ENCODE measurements around the gene ADCY1. TPM values are rescaled to one million over a fixed set of nuclear protein-coding genes. Genes with fewer than 3 reads are reported as not detected.

The ADCY1 gene
- total and polyA plus RNA-seq, 2 donors (not counting 3 experiments of a cell fraction or from before 2014, with no cell fraction given) = 0.52 to 1.6 TPM

DNA sequence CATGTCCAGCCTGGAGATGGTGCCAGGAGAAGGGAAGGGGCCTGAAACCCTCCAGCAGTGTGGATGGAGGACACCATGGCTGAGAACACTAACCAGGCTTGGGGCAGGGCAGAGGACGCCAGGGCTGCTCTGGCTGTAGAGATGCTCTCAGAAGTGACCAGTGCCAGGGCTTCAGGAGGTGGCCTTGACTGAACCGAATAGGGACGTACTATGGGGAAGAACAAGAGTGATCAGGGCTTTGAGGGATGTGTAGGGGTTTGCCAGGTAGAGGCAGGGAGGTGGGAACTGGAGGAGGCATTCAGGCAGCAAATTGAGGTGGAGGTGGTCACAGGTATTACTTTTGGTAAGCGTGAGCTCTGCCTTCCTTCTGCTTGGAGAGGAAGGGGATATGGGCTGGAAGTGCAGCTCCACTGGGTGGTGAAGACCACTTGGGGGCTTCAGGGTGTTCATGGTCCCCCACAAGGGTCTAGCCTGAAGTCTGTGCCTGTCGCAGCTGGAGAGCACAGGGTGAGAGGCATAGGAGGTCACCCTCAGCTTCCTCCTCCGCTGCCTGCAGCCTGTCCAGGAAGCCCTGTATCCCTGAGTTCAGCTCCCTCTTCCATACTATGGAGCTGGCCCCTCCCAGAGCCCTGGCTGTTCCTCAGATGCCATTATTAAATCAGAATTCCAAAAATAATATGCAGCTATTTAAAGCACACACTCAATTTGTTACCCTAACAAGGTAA, 27.8 kb downstream of the ADCY1 start:
- TF ChIP-seq POLR2A (IDR thresholded peaks at IDR 0.05; ENCODE audit: low read depth, low read length) (no peak), MYC (IDR thresholded peaks at IDR 0.05; ENCODE audit: low read depth, low read length) (no peak), FOS (IDR thresholded peaks at IDR 0.05; ENCODE audit: borderline replicate concordance, insufficient read depth, low read length) (no peak), JUN (IDR thresholded peaks at IDR 0.05; ENCODE audit: borderline replicate concordance, insufficient read depth, insufficient read length, low read depth) (no peak)
- TF ChIP-seq, protein P1, sequence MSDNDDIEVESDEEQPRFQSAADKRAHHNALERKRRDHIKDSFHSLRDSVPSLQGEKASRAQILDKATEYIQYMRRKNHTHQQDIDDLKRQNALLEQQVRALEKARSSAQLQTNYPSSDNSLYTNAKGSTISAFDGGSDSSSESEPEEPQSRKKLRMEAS (IDR thresholded peaks at IDR 0.05; ENCODE audit: insufficient read depth, insufficient read length) = no peak
- Histone ChIP-seq H3K9me3 (replicated peaks; ENCODE audit: control insufficient read depth, insufficient read depth, low read length) (no peaks in the 10 kb centered on the region), H2AFZ (ENCODE audit: low read depth, low read length) (no peak overlapping the region), H4K20me1 (replicated peaks; ENCODE audit: control insufficient read depth, extremely low read depth, insufficient read depth, low read length) (no peaks in the 10 kb centered on the region), H3K4me1 (ENCODE audit: control insufficient read depth, extremely low read depth, insufficient read depth, low read length) (no peaks in the 10 kb centered on the region), H3K9ac (replicated peaks; ENCODE audit: extremely low read depth, insufficient read depth, low read length) (no peak overlapping the region), H3K4me2 (ENCODE audit: insufficient read depth, low read length) (no peak overlapping the region), H3K79me2 (ENCODE audit: control insufficient read depth, insufficient read depth, low read length) (no peaks in the 10 kb centered on the region), H3K4me3 (replicated peaks in 1 of 3; ENCODE audit: insufficient read depth in 1 of 3, low read depth in 1 of 3, low read length in 3 of 3) (no peak overlapping the region), H3K9me1 (replicated peaks; ENCODE audit: control insufficient read depth, extremely low read depth, insufficient read depth, low read length) (no peaks in the 10 kb centered on the region), H3K36me3 (ENCODE audit: control insufficient read depth in 2 of 2, extremely low read depth in 1 of 2, insufficient read depth in 2 of 2, low read length in 2 of 2) (no peaks in the 10 kb centered on the region), H3K27ac (ENCODE audit: insufficient read depth, low read depth, low read length) (no peak overlapping the region), H3K27me3 (ENCODE audit: control insufficient read depth in 2 of 2, insufficient read depth in 2 of 2, low read length in 2 of 2) (no peaks in the 10 kb centered on the region)
- DNase-seq (ENCODE audit: low read depth, low spot score) (no peak), FAIRE-seq (no peak)
- CTCF ChIA-PET = no interaction called here
- intact Hi-C loops (cut with micrococcal nuclease) (no loop called here), dilution Hi-C loops (cut with MboI; ENCODE audit: extremely low pct_ligation_motif_present, low sequenced_read_pairs) (no loop called here)
- POLR2A ChIA-PET = no interaction called here
- BruUV-seq (replicated peaks) = no TSS peak

DNA sequence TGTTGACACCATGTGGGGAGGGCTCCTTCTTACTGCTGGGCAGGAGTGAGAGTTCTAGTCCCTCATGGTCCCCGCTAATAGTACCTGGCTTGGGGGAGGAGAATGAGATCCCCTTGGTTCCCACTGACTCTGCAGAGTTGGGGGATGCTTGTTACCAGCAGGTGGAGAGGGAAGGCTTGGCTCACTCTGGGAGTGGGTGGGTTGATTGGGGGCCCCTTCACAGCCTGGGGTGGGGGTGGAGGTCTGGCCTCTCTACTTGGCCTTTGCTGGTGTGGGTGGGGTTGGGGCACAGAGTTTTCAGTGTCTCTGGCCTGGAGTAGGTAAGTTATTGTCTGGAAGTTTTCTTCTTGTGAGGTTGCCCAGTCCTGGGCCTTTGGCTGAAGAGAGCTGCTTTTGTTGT, 31.9 kb downstream of the ADCY1 start:
- Histone ChIP-seq H3K4me2 (ENCODE audit: insufficient read depth, low read length) (no peak overlapping the region), H3K27me3 (ENCODE audit: control insufficient read depth in 2 of 2, insufficient read depth in 2 of 2, low read length in 2 of 2) (no peaks in the 10 kb centered on the region), H2AFZ (ENCODE audit: low read depth, low read length) (no peak overlapping the region), H4K20me1 (replicated peaks; ENCODE audit: control insufficient read depth, extremely low read depth, insufficient read depth, low read length) (no peaks in the 10 kb centered on the region), H3K27ac (ENCODE audit: insufficient read depth, low read depth, low read length) (no peak overlapping the region), H3K4me3 (replicated peaks in 1 of 3; ENCODE audit: insufficient read depth in 1 of 3, low read depth in 1 of 3, low read length in 3 of 3) (no peak overlapping the region), H3K4me1 (ENCODE audit: control insufficient read depth, extremely low read depth, insufficient read depth, low read length) (no peaks in the 10 kb centered on the region), H3K9ac (replicated peaks; ENCODE audit: extremely low read depth, insufficient read depth, low read length) (no peak overlapping the region), H3K9me3 (replicated peaks; ENCODE audit: control insufficient read depth, insufficient read depth, low read length) (no peaks in the 10 kb centered on the region), H3K9me1 (replicated peaks; ENCODE audit: control insufficient read depth, extremely low read depth, insufficient read depth, low read length) (no peaks in the 10 kb centered on the region), H3K79me2 (ENCODE audit: control insufficient read depth, insufficient read depth, low read length) (no peaks in the 10 kb centered on the region), H3K36me3 (ENCODE audit: control insufficient read depth in 2 of 2, extremely low read depth in 1 of 2, insufficient read depth in 2 of 2, low read length in 2 of 2) (no peaks in the 10 kb centered on the region)
- DNase-seq (ENCODE audit: low read depth, low spot score) (no peak), FAIRE-seq (no peak)
- BruUV-seq (replicated peaks) = no TSS peak
- intact Hi-C loops (cut with micrococcal nuclease) = no loop called here
- no peak for TF ChIP-seq GATA2 (IDR thresholded peaks at IDR 0.05; ENCODE audit: insufficient read depth, insufficient read length, low read depth, low read length)
- TF ChIP-seq EZH2 (IDR thresholded peaks at IDR 0.05; ENCODE audit: borderline replicate concordance, low read depth, low read length, severe bottlenecking) = no peak
- TF ChIP-seq, protein P1 (IDR thresholded peaks at IDR 0.05; ENCODE audit: insufficient read depth, insufficient read length) = no peak
- no peak for TF ChIP-seq POLR2AphosphoS5 (IDR thresholded peaks at IDR 0.05; ENCODE audit: insufficient read depth, low read depth, low read length)
- no peak for TF ChIP-seq POLR2A (IDR thresholded peaks at IDR 0.05; ENCODE audit: low read depth, low read length)
- TF ChIP-seq JUN (IDR thresholded peaks at IDR 0.05; ENCODE audit: borderline replicate concordance, insufficient read depth, insufficient read length, low read depth) = no peak
- TF ChIP-seq, protein P2, sequence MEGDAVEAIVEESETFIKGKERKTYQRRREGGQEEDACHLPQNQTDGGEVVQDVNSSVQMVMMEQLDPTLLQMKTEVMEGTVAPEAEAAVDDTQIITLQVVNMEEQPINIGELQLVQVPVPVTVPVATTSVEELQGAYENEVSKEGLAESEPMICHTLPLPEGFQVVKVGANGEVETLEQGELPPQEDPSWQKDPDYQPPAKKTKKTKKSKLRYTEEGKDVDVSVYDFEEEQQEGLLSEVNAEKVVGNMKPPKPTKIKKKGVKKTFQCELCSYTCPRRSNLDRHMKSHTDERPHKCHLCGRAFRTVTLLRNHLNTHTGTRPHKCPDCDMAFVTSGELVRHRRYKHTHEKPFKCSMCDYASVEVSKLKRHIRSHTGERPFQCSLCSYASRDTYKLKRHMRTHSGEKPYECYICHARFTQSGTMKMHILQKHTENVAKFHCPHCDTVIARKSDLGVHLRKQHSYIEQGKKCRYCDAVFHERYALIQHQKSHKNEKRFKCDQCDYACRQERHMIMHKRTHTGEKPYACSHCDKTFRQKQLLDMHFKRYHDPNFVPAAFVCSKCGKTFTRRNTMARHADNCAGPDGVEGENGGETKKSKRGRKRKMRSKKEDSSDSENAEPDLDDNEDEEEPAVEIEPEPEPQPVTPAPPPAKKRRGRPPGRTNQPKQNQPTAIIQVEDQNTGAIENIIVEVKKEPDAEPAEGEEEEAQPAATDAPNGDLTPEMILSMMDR (IDR thresholded peaks at IDR 0.05; ENCODE audit: extremely low read depth in 1 of 2, insufficient read depth in 1 of 2, low read depth in 1 of 2, low read length in 2 of 2) = no peak
- TF ChIP-seq MYC (IDR thresholded peaks at IDR 0.05; ENCODE audit: low read depth, low read length) = no peak
- no peak for TF ChIP-seq FOS (IDR thresholded peaks at IDR 0.05; ENCODE audit: borderline replicate concordance, insufficient read depth, low read length)
- CTCF ChIA-PET = no interaction called here
- dilution Hi-C loops (cut with MboI; ENCODE audit: extremely low pct_ligation_motif_present, low sequenced_read_pairs) = no loop called here
- POLR2A ChIA-PET = no interaction called here

Measured in endothelial cell of umbilical vein (primary cell).